Endothelial cell (in vitro differentiated cells): ENCODE results near the gene PPM1M. TPM values are rescaled to one million over a fixed set of nuclear protein-coding genes. Genes with fewer than 3 reads are reported as not detected.

ENCODE experiments used
- DNase-seq: peaks from one replicate; pipeline ENCODE4 v3.0.0; 2021; ENCODE audit warnings: low spot score
- H3K27ac Mint-ChIP-seq: one replicate; pipeline ENCODE4 v1.8.0; 2021; ENCODE audit warnings: mixed read lengths, inconsistent platforms; ENCODE audit not compliant: unreplicated experiment
- H3K27me3 Mint-ChIP-seq: one replicate; pipeline ENCODE4 v1.8.0; 2021; ENCODE audit warnings: mild to moderate bottlenecking, moderate library complexity, mixed read lengths, inconsistent platforms; ENCODE audit not compliant: unreplicated experiment
- H3K36me3 Mint-ChIP-seq: one replicate; pipeline ENCODE4 v1.8.0; 2021; ENCODE audit warnings: mild to moderate bottlenecking, low read depth, mixed read lengths, inconsistent platforms; ENCODE audit not compliant: unreplicated experiment
- H3K4me1 Mint-ChIP-seq: one replicate; pipeline ENCODE4 v1.8.0; 2021; ENCODE audit warnings: mild to moderate bottlenecking, mixed read lengths, inconsistent platforms; ENCODE audit not compliant: unreplicated experiment
- H3K4me3 Mint-ChIP-seq: one replicate; pipeline ENCODE4 v1.8.0; 2021; ENCODE audit warnings: mild to moderate bottlenecking, mixed read lengths, inconsistent platforms; ENCODE audit not compliant: unreplicated experiment
- H3K9me3 Mint-ChIP-seq: one replicate; pipeline ENCODE4 v1.8.0; 2021; ENCODE audit warnings: mixed read lengths, inconsistent platforms; ENCODE audit not compliant: unreplicated experiment
- CTCF ChIP-seq: fragments of 200-600 bp; sonication (generic); IDR thresholded peaks from one replicate; pipeline ENCODE4 v1.5.0; 2021; ENCODE audit warnings: antibody characterized with exemption; ENCODE audit not compliant: unreplicated experiment
- total RNA-seq: library from RNA; stranded (reverse); fragmentation: NEBNext Ultra II Directional; extraction: Animal tissue kit (Norgen Biotek cat#: 25700); gene quantifications from one replicate; pipeline ENCODE4 v1.2.1, GENCODE V29; 2021; ENCODE audit not compliant: unreplicated experiment

The PPM1M gene
- total RNA-seq, 1 donor from 2014 or later = 15.0 TPM

- H3K4me3 Mint-ChIP-seq = no peak overlapping the region
- peaks cover 8% of the 10 kb centered on the region for H3K36me3 Mint-ChIP-seq
- TF ChIP-seq CTCF = no peak
- no peak for DNase-seq
- no peaks in the 10 kb centered on the region for H3K9me3 Mint-ChIP-seq
- no peak overlapping the region for H3K27ac Mint-ChIP-seq
- H3K27me3 Mint-ChIP-seq = peaks cover 10% of the 10 kb centered on the region
- peaks cover 7% of the 10 kb centered on the region for H3K4me1 Mint-ChIP-seq
Observed at GRCh38 chr3:52293491-52294319, 48.1 kb downstream of the PPM1M start.

GRCh38 chr3:52294320-52295150 is 49.0 kb downstream of the PPM1M start:
- H3K4me3 Mint-ChIP-seq = no peak overlapping the region
- no peak for DNase-seq
- H3K27me3 Mint-ChIP-seq = peaks cover 12% of the 10 kb centered on the region
- peak overlapping the region; percentile 59 for H3K27ac Mint-ChIP-seq
- TF ChIP-seq CTCF = no peak
- H3K4me1 Mint-ChIP-seq = peaks cover 11% of the 10 kb centered on the region
- H3K9me3 Mint-ChIP-seq = no peaks in the 10 kb centered on the region
- peaks cover 8% of the 10 kb centered on the region for H3K36me3 Mint-ChIP-seq

- TF ChIP-seq CTCF = no peak
- H3K27ac Mint-ChIP-seq = no peak overlapping the region
- H3K36me3 Mint-ChIP-seq = peaks cover 8% of the 10 kb centered on the region
- peaks cover 13% of the 10 kb centered on the region for H3K27me3 Mint-ChIP-seq
- peaks cover 16% of the 10 kb centered on the region for H3K4me1 Mint-ChIP-seq
- H3K4me3 Mint-ChIP-seq = no peak overlapping the region
- H3K9me3 Mint-ChIP-seq = no peaks in the 10 kb centered on the region
- no peak for DNase-seq
Observed at GRCh38 chr3:52295671-52296208, 50.2 kb downstream of the PPM1M start.

GRCh38 chr3:52297242-52298148 is 51.9 kb downstream of the PPM1M start:
- no peak for DNase-seq
- no peak overlapping the region for H3K27ac Mint-ChIP-seq
- H3K4me3 Mint-ChIP-seq = peak overlapping the region; percentile 69
- no peaks in the 10 kb centered on the region for H3K9me3 Mint-ChIP-seq
- peaks cover 8% of the 10 kb centered on the region for H3K36me3 Mint-ChIP-seq
- H3K4me1 Mint-ChIP-seq = peaks cover 18% of the 10 kb centered on the region
- no peak for TF ChIP-seq CTCF
- peaks cover 14% of the 10 kb centered on the region for H3K27me3 Mint-ChIP-seq
